ENCODE measurements around the gene ENTPD6.

GRCh38 chr20:25271486-25272222, 76.1 kb downstream of the ENTPD6 start:
- TF ChIP-seq, protein P1, sequence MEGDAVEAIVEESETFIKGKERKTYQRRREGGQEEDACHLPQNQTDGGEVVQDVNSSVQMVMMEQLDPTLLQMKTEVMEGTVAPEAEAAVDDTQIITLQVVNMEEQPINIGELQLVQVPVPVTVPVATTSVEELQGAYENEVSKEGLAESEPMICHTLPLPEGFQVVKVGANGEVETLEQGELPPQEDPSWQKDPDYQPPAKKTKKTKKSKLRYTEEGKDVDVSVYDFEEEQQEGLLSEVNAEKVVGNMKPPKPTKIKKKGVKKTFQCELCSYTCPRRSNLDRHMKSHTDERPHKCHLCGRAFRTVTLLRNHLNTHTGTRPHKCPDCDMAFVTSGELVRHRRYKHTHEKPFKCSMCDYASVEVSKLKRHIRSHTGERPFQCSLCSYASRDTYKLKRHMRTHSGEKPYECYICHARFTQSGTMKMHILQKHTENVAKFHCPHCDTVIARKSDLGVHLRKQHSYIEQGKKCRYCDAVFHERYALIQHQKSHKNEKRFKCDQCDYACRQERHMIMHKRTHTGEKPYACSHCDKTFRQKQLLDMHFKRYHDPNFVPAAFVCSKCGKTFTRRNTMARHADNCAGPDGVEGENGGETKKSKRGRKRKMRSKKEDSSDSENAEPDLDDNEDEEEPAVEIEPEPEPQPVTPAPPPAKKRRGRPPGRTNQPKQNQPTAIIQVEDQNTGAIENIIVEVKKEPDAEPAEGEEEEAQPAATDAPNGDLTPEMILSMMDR (IDR thresholded peaks at IDR 0.05), result no peak
- no peak for TF ChIP-seq POLR2A (IDR thresholded peaks at IDR 0.05)

Data from ovary (tissue), 3 donors.